ENCODE data around the gene TOMM20. TPM values are rescaled to one million over a fixed set of nuclear protein-coding genes. Genes with fewer than 3 reads are reported as not detected.
A peak's percentile ranks its signal among the peaks of the same experiment; 100 is the strongest.

The TOMM20 gene
- total and polyA plus RNA-seq, 2 donors (not counting 1 experiment from before 2014, with no cell fraction given) = 25.0 to 77.3 TPM

DNA sequence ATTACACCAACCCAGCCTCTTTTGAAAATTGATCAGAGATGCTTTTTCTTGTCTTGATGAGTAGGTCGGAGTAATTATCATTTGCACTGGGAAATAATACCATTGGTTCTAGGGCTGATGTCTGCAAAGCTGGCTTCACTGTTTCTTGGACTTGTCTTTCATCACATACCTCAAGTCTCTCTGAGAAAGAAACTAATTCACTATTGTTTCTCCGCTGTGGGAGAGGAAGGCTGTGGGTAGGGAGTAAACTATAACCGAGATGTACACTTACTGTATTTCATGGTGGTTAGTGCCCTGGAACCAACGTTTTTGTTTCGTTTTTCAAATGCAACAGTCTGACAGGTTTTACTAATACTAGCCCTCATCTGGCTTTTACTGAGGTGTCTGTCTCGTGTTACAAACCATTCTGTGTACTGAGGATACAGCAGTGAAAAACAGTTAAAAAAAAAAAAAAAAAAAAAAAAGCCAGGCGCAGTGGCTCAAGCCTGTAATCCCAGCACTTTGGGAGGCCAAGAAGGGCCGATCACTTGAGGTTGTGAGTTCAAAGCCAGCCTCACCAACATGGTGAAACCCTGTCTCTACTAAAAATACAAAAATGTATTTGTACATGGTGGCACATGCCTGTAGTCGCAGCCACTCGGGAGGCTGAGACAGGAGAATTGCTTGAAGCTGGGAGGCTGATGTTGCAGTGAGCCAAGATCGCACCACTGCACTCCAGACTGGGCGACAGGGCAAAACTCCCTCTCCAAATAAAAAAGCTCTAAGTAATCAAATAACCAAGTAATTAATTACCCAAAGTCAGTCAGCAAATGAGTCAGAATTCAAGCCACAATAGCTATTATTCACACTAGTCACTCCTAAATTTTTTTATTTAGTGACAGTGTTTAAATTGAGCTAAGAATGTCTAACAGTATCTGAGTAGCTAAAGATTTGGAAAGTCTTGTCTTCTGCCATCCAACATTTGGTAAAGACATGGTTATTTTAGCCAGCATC, 23.3 kb downstream of the TOMM20 start:
- Histone ChIP-seq H3K9me3 (ENCODE audit: control extremely low read depth in 1 of 3, control insufficient read depth in 2 of 3, insufficient read depth in 1 of 3, low read length in 2 of 3) (peaks cover 0 to under 1% (median 0%) of the 10 kb centered on the region in 3 donors), H3K79me2 (ENCODE audit: control insufficient read depth, insufficient read depth, low read length) (no peaks in the 10 kb centered on the region), H3K4me2 (replicated peaks; ENCODE audit: low read depth, low read length, poor library complexity, severe bottlenecking) (peak overlapping the region; percentile 83), H3K27ac (ENCODE audit: low read length in 2 of 2) (no peak overlapping the region), H4K20me1 (ENCODE audit: control insufficient read depth, insufficient read depth, low read length, poor library complexity, severe bottlenecking) (no peaks in the 10 kb centered on the region), H3K4me3 (ENCODE audit: control extremely low read depth in 1 of 5, extremely low read depth in 1 of 5, insufficient read depth in 1 of 5, low read depth in 2 of 5, low read length in 4 of 5) (peak overlapping the region in 2 of 5 experiments; percentile 8 to 33), H3K36me3 (replicated peaks in 1 of 2; ENCODE audit: control extremely low read depth in 1 of 2, control insufficient read depth in 1 of 2, extremely low read depth in 1 of 2, insufficient read depth in 2 of 2, low read length in 1 of 2) (peaks cover 0 to 21% of the 10 kb centered on the region in 2 experiments), H2AFZ (ENCODE audit: insufficient read depth, low read depth, low read length, poor library complexity, severe bottlenecking) (peak overlapping the region; percentile 70), H3K9ac (ENCODE audit: low read length) (peak overlapping the region; percentile 62), H3K4me1 (ENCODE audit: control insufficient read depth in 2 of 2, insufficient read depth in 2 of 2, low read length in 2 of 2) (peaks cover 7 to 28% of the 10 kb centered on the region in 2 donors), H3K27me3 (replicated peaks in 1 of 4; ENCODE audit: control extremely low read depth in 1 of 4, control insufficient read depth in 3 of 4, insufficient read depth in 4 of 4, low read length in 3 of 4) (no peaks in the 10 kb centered on the region)
- no peaks in the 10 kb centered on the region for H3K9me3 Mint-ChIP-seq (ENCODE audit: insufficient read depth)
- H3K4me1 Mint-ChIP-seq = peaks cover 31% of the 10 kb centered on the region
- DNase-seq (no peak), ATAC-seq (ENCODE audit: low read depth) (no peak)
- WGBS (ENCODE audit: insufficient coverage) = 72% methylated on average over 2 of the region's 12 CpGs
- intact Hi-C loops (cut with micrococcal nuclease) = loop anchor here (2.0 kb wide), 1 partner anchor 55 kb away; the partner anchor contains the start of gene RBM34
- peak overlapping the region; percentile 84 for H3K4me3 Mint-ChIP-seq
- H3K27me3 Mint-ChIP-seq = no peaks in the 10 kb centered on the region
- CTCF ChIA-PET = interaction anchor here (0.6 to 6.5 kb wide), 24 partner anchors 9 to 1001 kb away, joined by 3 to 52 read pairs (median 4); partner anchors contain the start of gene RBM34
- POLR2A ChIA-PET = interaction anchor here (0.5 to 0.7 kb wide), 3 partner anchors 40 to 715 kb away, joined by 5 to 6 read pairs (median 6); no protein-coding TSS in a partner anchor
- peak overlapping the region; percentile 22 for H3K27ac Mint-ChIP-seq
- TF ChIP-seq, protein P1, sequence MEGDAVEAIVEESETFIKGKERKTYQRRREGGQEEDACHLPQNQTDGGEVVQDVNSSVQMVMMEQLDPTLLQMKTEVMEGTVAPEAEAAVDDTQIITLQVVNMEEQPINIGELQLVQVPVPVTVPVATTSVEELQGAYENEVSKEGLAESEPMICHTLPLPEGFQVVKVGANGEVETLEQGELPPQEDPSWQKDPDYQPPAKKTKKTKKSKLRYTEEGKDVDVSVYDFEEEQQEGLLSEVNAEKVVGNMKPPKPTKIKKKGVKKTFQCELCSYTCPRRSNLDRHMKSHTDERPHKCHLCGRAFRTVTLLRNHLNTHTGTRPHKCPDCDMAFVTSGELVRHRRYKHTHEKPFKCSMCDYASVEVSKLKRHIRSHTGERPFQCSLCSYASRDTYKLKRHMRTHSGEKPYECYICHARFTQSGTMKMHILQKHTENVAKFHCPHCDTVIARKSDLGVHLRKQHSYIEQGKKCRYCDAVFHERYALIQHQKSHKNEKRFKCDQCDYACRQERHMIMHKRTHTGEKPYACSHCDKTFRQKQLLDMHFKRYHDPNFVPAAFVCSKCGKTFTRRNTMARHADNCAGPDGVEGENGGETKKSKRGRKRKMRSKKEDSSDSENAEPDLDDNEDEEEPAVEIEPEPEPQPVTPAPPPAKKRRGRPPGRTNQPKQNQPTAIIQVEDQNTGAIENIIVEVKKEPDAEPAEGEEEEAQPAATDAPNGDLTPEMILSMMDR (IDR thresholded peaks at IDR 0.05) = no peak
- no peak for TF ChIP-seq EZH2 (IDR thresholded peaks at IDR 0.05; ENCODE audit: borderline replicate concordance, insufficient read depth, low read depth, low read length, poor library complexity, severe bottlenecking)

Measured in B cell (primary cell).